Middle frontal gyrus (tissue), 1 donor: ENCODE measurements around the gene VGLL4.

Source experiments
- DNase-seq: peaks from one replicate; pipeline ENCODE4 v3.0.0-alpha.2; 2015; ENCODE audit warnings: low spot score; ENCODE audit errors: extremely low spot score

The VGLL4 gene

DNA sequence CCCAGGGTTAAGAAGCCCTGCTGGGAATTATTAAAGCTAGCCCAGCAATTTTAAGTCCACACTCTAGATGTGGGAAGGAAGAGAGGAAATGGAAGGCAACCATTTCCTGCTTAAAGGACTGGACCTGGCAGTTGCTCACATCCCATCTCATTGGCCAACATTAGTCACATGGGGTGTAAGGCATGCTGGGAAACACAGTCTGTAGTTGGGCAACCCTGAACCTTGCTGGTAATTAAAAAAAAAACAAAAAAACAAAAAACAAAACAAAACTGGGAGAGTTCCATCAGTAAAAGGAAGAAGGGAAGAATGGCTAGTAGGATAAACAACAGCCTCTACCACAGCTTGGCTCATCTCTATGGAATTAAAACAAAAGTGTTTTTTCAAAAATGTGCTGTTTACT is 136.0 kb downstream of the VGLL4 start:
- DNase-seq = no peak
